IMR-90 (cell line): ENCODE measurements around the gene CGB1. TPM values are rescaled to one million over a fixed set of nuclear protein-coding genes. Genes with fewer than 3 reads are reported as not detected.
"Not testable (repeated sequence)": the region's sequence is repeated elsewhere in the genome, so short reads cannot be mapped to it uniquely, and the experiment has no call there.

ENCODE experiments used
- ATAC-seq: fragments of 200-7000 bp; cut with Tn5 transposase; 2 replicates; pipeline ENCODE4 v1.9.1; 2020; ENCODE audit warnings: low read depth, mild to moderate bottlenecking, moderate library complexity
- BruUV-seq: library from RNA; stranded (reverse); fragments of 400-500 nt; replicated peaks from 2 replicates; lab custom pipeline; 2021; lab: Mats Ljungman, UMichigan
- CTCF ChIA-PET: fragments of 300-600 bp; formaldehyde crosslinking; extraction: SDS; loops from one replicate; lab custom pipeline; 2021; ENCODE audit warnings: antibody characterized with exemption; lab: Yijun Ruan, JAX
- POLR2A ChIA-PET: fragments of 300-600 bp; sonication (Branson Sonifier 250); formaldehyde crosslinking; loops from one replicate; lab custom pipeline; 2022; ENCODE audit warnings: antibody characterized with exemption; ENCODE audit not compliant: unreplicated experiment; lab: Charles Lee
- DNase-seq: peaks from one replicate; pipeline ENCODE4 v3.0.0; 2013
- H2AFZ ChIP-seq: replicated peaks from 2 replicates; pipeline ENCODE3; 2013; ENCODE audit warnings: low read length, mild to moderate bottlenecking; ENCODE audit not compliant: poor library complexity
- H2AK5ac ChIP-seq: 2 replicates; pipeline ENCODE4 v1.6.1; 2013; ENCODE audit warnings: low read depth, low read length, inconsistent platforms
- H2AK9ac ChIP-seq: replicated peaks from 2 replicates; pipeline ENCODE3; 2013; ENCODE audit warnings: mild to moderate bottlenecking, low read depth, low read length, moderate library complexity; ENCODE audit not compliant: poor library complexity
- H2BK120ac ChIP-seq: 2 replicates; pipeline ENCODE4 v1.6.1; 2013; ENCODE audit warnings: low read depth, low read length, inconsistent platforms
- H2BK15ac ChIP-seq: 3 replicates; pipeline ENCODE4 v1.6.1; 2013; ENCODE audit warnings: low read depth, low read length, inconsistent platforms
- H2BK20ac ChIP-seq: 2 replicates; pipeline ENCODE4 v1.6.1; 2013; ENCODE audit warnings: low read depth, mild to moderate bottlenecking, inconsistent platforms, low read length, moderate library complexity
- H2BK5ac ChIP-seq: 2 replicates; pipeline ENCODE4 v1.6.1; 2013; ENCODE audit warnings: mild to moderate bottlenecking, low read depth, low read length, inconsistent platforms; ENCODE audit not compliant: poor library complexity, severe bottlenecking
- H3K14ac ChIP-seq: replicated peaks from 2 replicates; pipeline ENCODE4 v1.6.1; 2013; ENCODE audit warnings: low read depth, low read length, inconsistent platforms
- H3K18ac ChIP-seq: 2 replicates; pipeline ENCODE4 v1.6.1; 2013; ENCODE audit warnings: low read depth, low read length, control low read depth
- H3K23ac ChIP-seq: 2 replicates; pipeline ENCODE4 v1.6.1; 2013; ENCODE audit warnings: low read depth, low read length, inconsistent platforms
- H3K27ac ChIP-seq: 2 replicates; pipeline ENCODE4 v1.5.1; 2013; ENCODE audit warnings: mild to moderate bottlenecking, control low read depth, low read length; ENCODE audit not compliant: insufficient read depth
- H3K27me3 ChIP-seq: 2 replicates; pipeline ENCODE4 v1.6.1; 2013; ENCODE audit warnings: low read length; ENCODE audit not compliant: control insufficient read depth, insufficient read depth
- H3K36me3 ChIP-seq: 2 replicates; pipeline ENCODE4 v1.6.1; 2013; ENCODE audit warnings: low read length, mixed read lengths; ENCODE audit not compliant: control insufficient read depth, insufficient read depth
- H3K4ac ChIP-seq: 2 replicates; pipeline ENCODE4 v1.6.1; 2013; ENCODE audit warnings: low read depth, low read length, inconsistent platforms
- H3K4me1 ChIP-seq: 2 replicates; pipeline ENCODE4 v1.6.1; 2013; ENCODE audit warnings: low read length, mixed read lengths; ENCODE audit not compliant: control insufficient read depth, insufficient read depth
- H3K4me2 ChIP-seq: 2 replicates; pipeline ENCODE4 v1.6.1; 2013; ENCODE audit warnings: low read depth, mild to moderate bottlenecking, control low read depth, low read length, moderate library complexity
- H3K4me3 ChIP-seq: 2 replicates; pipeline ENCODE4 v1.5.1; 2013; ENCODE audit warnings: low read depth, mild to moderate bottlenecking, control low read depth, low read length, moderate library complexity; ENCODE audit not compliant: insufficient read depth
- H3K56ac ChIP-seq: 2 replicates; pipeline ENCODE4 v1.6.1; 2013; ENCODE audit warnings: low read length, inconsistent platforms; ENCODE audit not compliant: insufficient read depth; ENCODE audit errors: extremely low read depth
- H3K79me1 ChIP-seq, 2 experiments: 2 replicates each; pipeline ENCODE4 v1.6.1; 2013; ENCODE audit warnings: low read length in 2 of 2, inconsistent platforms in 1 of 2, low read depth in 1 of 2
- H3K9ac ChIP-seq: 2 replicates; pipeline ENCODE4 v1.6.1; 2013; ENCODE audit warnings: low read depth, low read length, control low read depth
- H3K9me1 ChIP-seq: 2 replicates; pipeline ENCODE4 v1.6.1; 2013; ENCODE audit warnings: low read length, inconsistent platforms; ENCODE audit not compliant: insufficient read depth
- H3K9me3 ChIP-seq: 2 replicates; pipeline ENCODE4 v1.6.1; 2013; ENCODE audit warnings: low read length; ENCODE audit not compliant: control insufficient read depth, insufficient read depth
- H4K20me1 ChIP-seq: 2 replicates; pipeline ENCODE4 v1.6.1; 2013; ENCODE audit warnings: low read length, inconsistent platforms; ENCODE audit not compliant: insufficient read depth
- H4K5ac ChIP-seq: 2 replicates; pipeline ENCODE4 v1.6.1; 2013; ENCODE audit warnings: mild to moderate bottlenecking, low read depth, low read length, control low read depth
- H4K8ac ChIP-seq, 2 experiments: 2 replicates each; pipeline ENCODE4 v1.6.1; 2013; ENCODE audit warnings: low read depth in 2 of 2, low read length in 2 of 2, control low read depth in 1 of 2, inconsistent platforms in 1 of 2
- H4K91ac ChIP-seq: 2 replicates; pipeline ENCODE4 v1.6.1; 2013; ENCODE audit warnings: low read depth, low read length, inconsistent platforms; ENCODE audit not compliant: insufficient read depth
- WGBS, 2 experiments: methylation state at CpG; one replicate each; pipeline versions ENCODE4 v1.1.5 to v1.1.7; 2013; ENCODE audit warnings: missing lambda C conversion rate in 2 of 2; ENCODE audit not compliant: insufficient read length in 1 of 2; ENCODE audit errors: extremely low coverage in 2 of 2; 5-methylcytosine and 5-hydroxymethylcytosine counted together
- dilution Hi-C: fragments of 300-500 bp; cut with HindIII; formaldehyde crosslinking; loops from one replicate; pipeline ENCODE4 v1.14.3; 2018; ENCODE audit warnings: low sequenced_read_pairs; ENCODE audit not compliant: unreplicated experiment
- in situ Hi-C: fragments of 300-500 bp; cut with MboI; formaldehyde crosslinking; loops from 3 replicates; pipeline ENCODE4 v1.14.3; 2019; ENCODE audit warnings: low sequenced_read_pairs, inconsistent platforms, mixed read lengths
- intact Hi-C: fragments of 100-400 bp; cut with micrococcal nuclease; formaldehyde crosslinking; loops from 2 replicates; pipeline ENCODE4 v1.10.0; 2022
- polyA plus RNA-seq, 3 experiments: library from polyadenylated mRNA; depleted of rRNA; stranded (reverse); fragments of >200 nt; gene quantifications; 2 replicates each; pipeline ENCODE4 v1.2.3, GENCODE V29; 2012; ENCODE audit warnings: low replicate concordance in 1 of 3
- total RNA-seq: library from RNA; depleted of rRNA; stranded (reverse); fragments of >200 nt; gene quantifications from 2 replicates; pipeline ENCODE4 v1.2.3, GENCODE V29; 2012

CGB1 gene
- total and polyA plus RNA-seq, 2 of the 4 experiments (the other 2 are of a cell fraction), result not detected

GRCh38 chr19:49049011-49049410 is 12.3 kb upstream of the CGB1 start, which contains the start of gene CGB8:
TSS of gene CGB8 (minus strand) at chr19:49049111. CDS start at chr19:49048739, 372 bp downstream.
- H3K56ac ChIP-seq, dilution Hi-C loops, CTCF ChIA-PET, BruUV-seq, H3K23ac ChIP-seq, H2BK15ac ChIP-seq, DNase-seq, H3K4me1 ChIP-seq, H3K4ac ChIP-seq, H3K14ac ChIP-seq, H4K8ac ChIP-seq, H3K9me3 ChIP-seq, H2AFZ ChIP-seq, H3K9ac ChIP-seq, H2AK9ac ChIP-seq, H4K20me1 ChIP-seq, H2BK5ac ChIP-seq, H2BK120ac ChIP-seq, H3K27ac ChIP-seq, H3K4me2 ChIP-seq, in situ Hi-C loops, ATAC-seq, H2AK5ac ChIP-seq, H3K18ac ChIP-seq, H4K5ac ChIP-seq, H3K79me1 ChIP-seq, POLR2A ChIA-PET, H3K27me3 ChIP-seq, H2BK20ac ChIP-seq, H3K4me3 ChIP-seq, H3K9me1 ChIP-seq, H3K36me3 ChIP-seq, H4K91ac ChIP-seq, intact Hi-C loops: not testable (repeated sequence)
- no CpG with 5 or more reads among the region's 12 CpGs for WGBS, 2 experiments

GRCh38 chr19:49043548-49043947 is 6.9 kb upstream of the CGB1 start, which contains the start of gene CGB5:
TSS of gene CGB5 (plus strand) at chr19:49043848. CDS start at chr19:49044210, 362 bp downstream.
- ATAC-seq, H3K27me3 ChIP-seq, H2AFZ ChIP-seq: not testable (repeated sequence)

More at GRCh38 chr19:49043548-49043947, 6.9 kb upstream of the CGB1 start, which contains the start of gene CGB5:
- H2BK20ac ChIP-seq, CTCF ChIA-PET, H3K14ac ChIP-seq, H2BK15ac ChIP-seq, H3K23ac ChIP-seq, H3K18ac ChIP-seq, H3K9me1 ChIP-seq, POLR2A ChIA-PET, H3K9ac ChIP-seq, BruUV-seq, H4K8ac ChIP-seq, H3K4ac ChIP-seq, H2AK9ac ChIP-seq, H4K20me1 ChIP-seq, DNase-seq, H3K27ac ChIP-seq, H2AK5ac ChIP-seq, H4K5ac ChIP-seq, H2BK5ac ChIP-seq, in situ Hi-C loops, H3K56ac ChIP-seq, H2BK120ac ChIP-seq, H3K4me2 ChIP-seq, H3K79me1 ChIP-seq, dilution Hi-C loops, H3K36me3 ChIP-seq, intact Hi-C loops, H3K4me3 ChIP-seq, H3K4me1 ChIP-seq, H4K91ac ChIP-seq, H3K9me3 ChIP-seq: not testable (repeated sequence)
- WGBS, 2 experiments, result 69% methylated on average over 5 of the region's 15 CpGs; no CpG with 5 or more reads in 1 of the 2 experiments
